Globus pallidus (tissue), 1 donor: ENCODE measurements around the gene FAH.
"Not testable (repeated sequence)": the region's sequence is repeated elsewhere in the genome, so short reads cannot be mapped to it uniquely, and the experiment has no call there.

Experiments
- DNase-seq: peaks from one replicate; pipeline ENCODE4 v3.0.0-alpha.2; 2015; ENCODE audit warnings: low spot score

FAH gene

GRCh38 chr15:80151576-80151975 lies 1.2 kb upstream of the FAH start:
- DNase-seq, result no peak

GRCh38 chr15:80152180-80152895 lies 461 bp upstream of the FAH start:
- DNase-seq, result peak; percentile 82

- DNase-seq, result no peak
Measured at GRCh38 chr15:80153900-80154299, 1.1 kb downstream of the FAH start.

GRCh38 chr15:80154336-80154735 lies 1.5 kb downstream of the FAH start:
- DNase-seq, result no peak

GRCh38 chr15:80155001-80155377 lies 2.2 kb downstream of the FAH start:
- no peak for DNase-seq

- DNase-seq, result not testable (repeated sequence)
Measured at GRCh38 chr15:80155378-80156175, 2.8 kb downstream of the FAH start.

GRCh38 chr15:80156176-80156720 lies 3.4 kb downstream of the FAH start:
- no peak for DNase-seq

- no peak for DNase-seq
Measured at GRCh38 chr15:80157215-80157614, 4.4 kb downstream of the FAH start.

- no peak for DNase-seq
Measured at GRCh38 chr15:80159301-80159700, 6.5 kb downstream of the FAH start.

- DNase-seq, result no peak
Measured at GRCh38 chr15:80159811-80160569, 7.2 kb downstream of the FAH start.

GRCh38 chr15:80160570-80161156 lies 7.9 kb downstream of the FAH start:
- DNase-seq, result peak; percentile 60

- DNase-seq, result no peak
Measured at GRCh38 chr15:80161468-80162016, 8.7 kb downstream of the FAH start.

- no peak for DNase-seq
Measured at GRCh38 chr15:80162059-80162554, 9.3 kb downstream of the FAH start.

GRCh38 chr15:80163217-80163616 lies 10.4 kb downstream of the FAH start:
- DNase-seq, result no peak

GRCh38 chr15:80163897-80164296 lies 11.1 kb downstream of the FAH start:
- no peak for DNase-seq

GRCh38 chr15:80167936-80168335 lies 15.1 kb downstream of the FAH start:
- DNase-seq, result no peak

GRCh38 chr15:80168421-80168820 lies 15.6 kb downstream of the FAH start:
- DNase-seq, result no peak

- DNase-seq, result no peak
Measured at GRCh38 chr15:80169768-80170357, 17.1 kb downstream of the FAH start.

- DNase-seq, result no peak
Measured at GRCh38 chr15:80170596-80170995, 17.8 kb downstream of the FAH start.

GRCh38 chr15:80171787-80172186 lies 19.0 kb downstream of the FAH start:
- DNase-seq, result no peak

- DNase-seq, result no peak
Measured at GRCh38 chr15:80172401-80172800, 19.6 kb downstream of the FAH start.
